ENCODE measurements around the gene APPL2.

Gene APPL2, protein sequence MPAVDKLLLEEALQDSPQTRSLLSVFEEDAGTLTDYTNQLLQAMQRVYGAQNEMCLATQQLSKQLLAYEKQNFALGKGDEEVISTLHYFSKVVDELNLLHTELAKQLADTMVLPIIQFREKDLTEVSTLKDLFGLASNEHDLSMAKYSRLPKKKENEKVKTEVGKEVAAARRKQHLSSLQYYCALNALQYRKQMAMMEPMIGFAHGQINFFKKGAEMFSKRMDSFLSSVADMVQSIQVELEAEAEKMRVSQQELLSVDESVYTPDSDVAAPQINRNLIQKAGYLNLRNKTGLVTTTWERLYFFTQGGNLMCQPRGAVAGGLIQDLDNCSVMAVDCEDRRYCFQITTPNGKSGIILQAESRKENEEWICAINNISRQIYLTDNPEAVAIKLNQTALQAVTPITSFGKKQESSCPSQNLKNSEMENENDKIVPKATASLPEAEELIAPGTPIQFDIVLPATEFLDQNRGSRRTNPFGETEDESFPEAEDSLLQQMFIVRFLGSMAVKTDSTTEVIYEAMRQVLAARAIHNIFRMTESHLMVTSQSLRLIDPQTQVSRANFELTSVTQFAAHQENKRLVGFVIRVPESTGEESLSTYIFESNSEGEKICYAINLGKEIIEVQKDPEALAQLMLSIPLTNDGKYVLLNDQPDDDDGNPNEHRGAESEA

DNA sequence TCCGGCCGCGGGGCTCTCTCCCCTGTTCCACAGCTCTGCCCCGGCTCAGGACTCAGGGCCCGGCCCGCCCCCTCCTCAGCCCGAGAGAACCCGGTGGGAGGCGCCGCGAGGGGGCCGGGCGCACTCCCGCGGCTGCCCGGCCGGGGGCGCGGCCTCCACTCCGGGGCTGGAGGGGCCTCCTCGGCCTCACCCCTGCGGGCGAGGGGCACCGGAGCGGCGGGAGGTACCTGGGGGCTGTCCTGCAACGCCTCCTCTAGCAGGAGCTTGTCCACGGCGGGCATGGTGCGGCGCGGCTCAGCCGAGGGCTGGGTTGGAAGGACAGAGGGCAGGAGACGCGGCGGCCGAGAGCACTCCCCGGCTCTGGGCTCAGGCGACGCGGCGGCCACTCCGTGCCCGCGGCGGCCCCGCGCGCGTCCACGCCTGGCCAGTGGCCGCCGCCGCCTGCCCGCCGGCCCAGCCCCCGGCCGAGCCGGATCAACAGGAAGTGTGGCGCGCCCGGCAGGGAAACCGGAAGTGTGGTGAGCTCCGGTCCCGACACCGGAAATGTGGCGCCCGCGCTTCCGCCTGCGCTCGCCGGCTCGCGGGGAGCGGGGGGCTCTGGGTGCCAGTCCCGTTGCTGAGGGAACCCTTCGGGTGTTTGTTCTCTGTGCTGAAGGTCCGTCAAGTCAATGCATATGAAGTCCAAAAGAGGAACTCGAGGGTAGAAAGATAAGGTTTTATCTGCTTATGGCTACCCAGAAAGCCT, at the start of gene APPL2:
Gene APPL2, minus strand, starts transcription at position 443 of the 745 bp plus-strand sequence. Its CDS starts 162 bp downstream, at position 281.
- peak; percentile 95 for DNase-seq (ENCODE audit: low spot score)

DNA sequence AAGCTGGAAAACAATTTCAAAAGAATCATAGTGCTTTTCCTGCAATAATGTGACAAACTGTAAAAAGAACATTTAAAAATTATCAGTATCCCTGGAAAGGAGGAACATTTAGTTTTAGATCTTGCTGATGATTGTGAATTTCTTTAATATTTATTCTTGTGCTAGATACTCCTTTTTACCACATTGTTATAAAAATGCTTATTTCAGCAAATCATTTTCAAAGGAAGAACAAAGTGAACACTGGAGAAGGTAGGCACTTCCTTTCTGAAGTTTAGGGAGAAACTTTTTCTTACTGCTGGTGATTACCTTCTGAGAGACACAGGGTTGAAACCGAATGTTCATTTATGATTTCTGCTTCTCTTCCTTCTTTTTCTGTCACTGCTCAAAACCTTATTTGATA, 49.4 kb upstream of the APPL2 start:
- DNase-seq (ENCODE audit: low spot score): no peak

GRCh38 chr12:105281694-105282049, 45.7 kb upstream of the APPL2 start:
- DNase-seq (ENCODE audit: low spot score): no peak

DNA sequence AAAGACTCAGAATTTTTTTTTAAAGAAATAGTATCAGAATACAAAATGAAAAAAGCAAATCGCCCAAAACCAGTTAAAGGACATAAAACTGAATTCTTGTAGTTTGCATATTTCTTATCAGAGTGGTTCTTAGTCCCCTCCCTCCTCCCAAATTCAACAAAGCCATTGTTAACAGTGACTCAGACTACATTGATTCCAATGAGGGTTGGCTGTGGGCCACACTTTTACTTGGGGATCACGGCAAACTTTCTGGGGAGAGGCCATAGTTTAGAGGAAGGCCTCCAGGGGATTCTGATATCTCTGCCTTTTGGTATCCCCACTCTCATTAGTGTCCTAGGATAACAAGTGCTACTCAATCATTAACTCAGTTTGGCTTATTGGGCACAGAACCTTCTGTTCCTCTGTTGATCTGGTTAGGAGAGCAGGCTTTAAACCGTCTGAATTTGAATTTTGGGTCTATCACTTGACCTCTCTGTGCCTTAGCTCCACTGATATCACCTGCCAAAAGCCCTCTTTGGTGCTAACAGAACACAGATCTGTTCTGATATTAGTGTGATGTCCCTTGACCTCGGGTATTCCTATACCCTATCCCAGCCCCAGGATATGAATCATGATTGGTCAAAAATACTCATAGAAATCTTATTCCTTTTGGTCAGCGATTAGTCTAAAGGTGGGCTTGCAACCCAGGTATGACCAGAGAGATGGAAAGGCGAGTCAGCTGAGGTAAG, 45.2 kb upstream of the APPL2 start:
- DNase-seq (ENCODE audit: low spot score): no peak

- peak; percentile 58 for DNase-seq (ENCODE audit: low spot score)
Observed at GRCh38 chr12:105279460-105280056, 43.6 kb upstream of the APPL2 start.

DNA sequence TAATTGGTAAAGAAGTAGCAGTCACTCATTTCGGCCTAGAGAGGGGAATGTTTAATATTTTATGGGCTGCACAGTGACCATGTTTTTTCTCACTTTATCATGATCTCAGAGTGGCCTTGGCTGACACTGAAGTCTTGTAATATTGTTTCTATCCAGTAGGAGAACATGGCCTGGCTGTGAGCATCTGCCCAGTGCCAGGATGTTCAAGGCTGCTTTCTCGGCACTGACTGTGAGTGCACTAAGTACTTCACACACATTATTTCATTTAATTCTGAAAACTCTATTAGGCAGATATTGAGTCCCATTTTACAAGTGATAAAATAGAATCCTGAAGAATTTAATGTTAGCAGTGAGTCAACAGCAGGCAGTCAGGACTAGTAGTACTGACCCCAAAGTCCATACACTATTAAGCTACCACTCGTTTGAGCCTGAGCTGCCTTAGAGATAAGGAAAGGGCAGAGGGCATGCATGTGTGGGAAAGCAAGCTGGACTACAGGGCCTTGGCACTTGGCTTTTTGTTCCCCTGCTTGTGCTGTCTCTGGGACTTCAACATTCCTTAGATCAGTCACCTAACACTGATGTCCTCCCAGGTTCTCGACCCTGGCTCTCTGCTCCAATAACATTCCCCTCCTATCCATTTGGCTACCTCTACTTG, 42.2 kb upstream of the APPL2 start:
- no peak for DNase-seq (ENCODE audit: low spot score)

- DNase-seq (ENCODE audit: low spot score): no peak
Observed at GRCh38 chr12:105275997-105276733, 40.2 kb upstream of the APPL2 start.

- no peak for DNase-seq (ENCODE audit: low spot score)
Observed at GRCh38 chr12:105274571-105274970, 38.6 kb upstream of the APPL2 start.

DNA sequence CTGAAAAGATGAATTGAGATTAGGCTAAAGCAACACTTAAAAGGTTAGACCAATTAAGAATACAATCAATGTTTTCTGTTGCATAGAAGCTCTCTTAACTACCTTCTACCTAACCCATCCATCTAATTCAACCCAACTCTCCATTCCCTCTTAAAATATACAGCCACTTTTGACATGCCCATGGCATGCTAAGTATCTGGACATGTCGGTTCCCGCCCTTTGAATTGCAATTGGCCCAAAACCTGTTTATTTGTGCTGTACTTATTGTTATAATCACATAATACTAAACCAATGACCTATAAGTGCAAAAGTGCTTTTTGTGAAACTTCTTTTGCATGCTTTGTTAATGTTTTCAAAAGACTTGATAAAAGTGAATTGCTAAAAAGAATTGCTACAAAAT, 37.6 kb upstream of the APPL2 start:
- DNase-seq (ENCODE audit: low spot score): no peak

DNA sequence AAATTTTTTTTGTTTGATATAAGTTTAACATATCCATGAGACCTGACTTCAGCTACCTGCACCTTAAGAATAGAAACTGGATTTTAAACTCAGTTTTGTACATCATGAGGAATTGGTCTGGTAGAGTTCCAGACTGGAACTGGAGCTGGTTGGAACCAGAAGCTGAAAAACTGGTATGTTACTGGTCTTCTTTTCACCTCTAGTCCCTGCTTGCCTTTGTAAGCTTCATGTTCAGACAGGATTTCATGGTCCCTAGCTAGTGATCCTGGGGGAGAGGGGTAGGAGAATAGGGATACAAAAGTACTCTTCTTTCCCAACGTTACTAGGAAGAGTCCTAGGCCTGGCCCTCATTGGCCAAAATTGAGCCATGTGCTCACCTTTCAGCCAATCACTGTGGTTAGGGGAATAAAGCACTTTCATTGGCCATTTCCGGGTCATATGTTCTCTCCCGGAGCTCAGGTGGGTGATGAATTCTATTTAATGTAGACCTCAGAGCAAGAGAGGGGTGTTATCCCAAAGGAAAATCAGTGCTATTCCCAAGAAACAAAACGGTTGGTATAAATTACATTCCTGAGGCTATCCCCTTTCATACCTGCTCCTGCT, 36.9 kb upstream of the APPL2 start:
- DNase-seq (ENCODE audit: low spot score): no peak

DNA sequence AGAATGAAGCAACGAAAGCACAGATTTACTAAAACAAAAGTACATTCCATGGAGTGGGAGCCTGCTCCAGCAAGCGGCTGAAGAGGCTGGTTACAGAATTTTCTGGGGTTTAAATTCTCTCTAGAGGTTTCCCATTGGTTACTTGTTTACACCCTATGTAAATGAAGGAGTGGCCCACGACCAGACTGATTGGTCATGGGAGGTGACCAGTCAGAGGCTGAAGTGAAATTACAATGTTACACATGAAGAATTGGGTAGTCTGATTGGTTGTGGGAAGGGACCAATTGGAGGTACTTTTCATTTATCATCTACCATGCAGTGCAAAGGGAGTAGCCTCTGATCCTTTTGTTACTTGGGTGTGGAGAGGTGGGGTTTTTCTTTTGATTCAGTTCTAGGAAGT, 36.2 kb upstream of the APPL2 start:
- no peak for DNase-seq (ENCODE audit: low spot score)

DNA sequence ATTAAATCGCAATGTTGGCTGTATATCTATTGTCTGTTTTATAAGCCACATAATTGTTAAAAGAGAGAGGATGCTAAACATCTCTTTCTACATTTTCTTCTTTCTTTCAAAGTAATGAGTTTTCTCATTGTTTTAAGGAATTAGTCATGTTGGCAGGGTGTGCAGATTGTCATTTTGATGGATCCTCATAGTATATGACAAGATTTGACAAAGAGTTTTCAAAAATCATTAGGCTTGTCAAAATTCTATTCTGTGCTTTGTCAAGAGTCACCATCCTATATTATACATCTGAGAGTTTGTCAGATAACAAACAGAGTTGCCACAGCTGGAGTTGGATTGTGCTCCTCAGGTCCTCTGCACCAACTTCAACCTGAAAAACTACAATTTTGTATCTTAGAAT, 35.4 kb upstream of the APPL2 start:
- no peak for DNase-seq (ENCODE audit: low spot score)

GRCh38 chr12:105270671-105271255, 34.8 kb upstream of the APPL2 start:
- no peak for DNase-seq (ENCODE audit: low spot score)

- DNase-seq (ENCODE audit: low spot score): no peak
Observed at GRCh38 chr12:105267711-105268110, 31.7 kb upstream of the APPL2 start.

DNA sequence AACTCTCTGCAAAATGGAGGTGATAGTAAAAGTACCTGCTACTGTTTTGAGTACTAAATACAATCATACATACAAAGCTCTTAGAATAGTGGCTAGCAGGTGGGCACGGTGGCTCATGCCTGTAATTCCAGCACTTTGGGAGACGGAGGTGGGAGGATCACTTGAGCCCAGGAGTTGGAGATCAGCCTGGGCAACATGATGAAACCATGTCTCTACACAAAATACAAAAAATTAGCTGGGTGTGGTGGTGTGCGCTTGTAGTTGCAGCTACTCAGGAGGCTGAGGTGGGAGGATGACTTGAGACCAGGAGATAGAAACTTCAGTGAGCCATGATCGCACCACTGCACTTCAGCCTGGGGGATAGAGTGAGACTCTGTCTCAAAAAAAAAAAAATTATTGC, 28.8 kb upstream of the APPL2 start:
- DNase-seq (ENCODE audit: low spot score): no peak

DNA sequence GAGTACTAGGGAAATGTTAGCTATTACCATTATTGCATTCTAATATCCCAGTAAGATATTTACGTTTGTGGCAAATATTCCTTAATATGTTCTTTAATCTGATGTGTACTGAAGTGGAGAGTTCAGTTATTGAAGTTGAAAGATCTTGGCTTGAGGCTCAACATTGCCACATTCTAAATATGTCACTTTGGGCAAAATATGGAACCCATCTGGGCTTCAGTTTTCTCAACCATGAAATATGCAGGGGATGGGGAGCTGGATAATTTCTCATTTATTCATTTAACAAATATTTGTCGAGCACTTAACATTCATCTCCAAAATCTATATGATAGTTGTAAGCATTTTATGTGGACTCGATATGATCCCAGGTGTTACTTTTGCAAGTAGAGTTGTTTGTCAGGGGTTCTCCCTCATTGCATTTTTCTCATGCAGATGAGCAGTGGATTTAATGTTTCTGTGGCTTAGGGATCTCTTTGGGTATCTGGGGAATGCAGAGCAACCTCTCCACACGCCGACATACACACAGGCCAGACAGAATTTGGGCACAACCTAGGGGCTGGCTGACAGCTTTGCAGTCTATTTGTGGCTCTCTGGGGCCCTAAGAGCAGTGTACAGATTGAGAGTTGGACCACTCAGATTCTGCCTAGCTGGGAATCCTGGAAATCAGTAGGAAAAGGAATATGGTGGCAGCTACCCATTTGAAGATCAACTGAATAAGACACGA, 26.6 kb upstream of the APPL2 start:
- DNase-seq (ENCODE audit: low spot score): no peak

DNA sequence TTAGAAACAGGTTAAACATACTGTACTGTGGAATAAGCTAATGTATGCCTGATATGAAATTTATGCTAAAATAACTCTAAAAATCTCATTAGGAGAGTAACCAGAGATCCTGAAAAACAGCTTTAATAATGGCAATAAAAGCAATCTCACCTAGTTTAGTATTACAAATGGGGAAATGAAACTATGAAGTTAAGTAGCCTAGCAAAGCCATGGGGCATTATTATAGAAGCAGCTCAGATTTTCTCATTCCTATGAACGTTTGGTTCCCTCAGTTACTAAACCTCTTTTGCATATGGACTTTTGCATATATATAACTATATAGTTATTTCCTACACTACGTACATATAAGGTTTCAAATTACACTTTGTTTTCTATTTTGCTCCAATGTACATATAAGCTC, 25.0 kb upstream of the APPL2 start:
- no peak for DNase-seq (ENCODE audit: low spot score)

DNA sequence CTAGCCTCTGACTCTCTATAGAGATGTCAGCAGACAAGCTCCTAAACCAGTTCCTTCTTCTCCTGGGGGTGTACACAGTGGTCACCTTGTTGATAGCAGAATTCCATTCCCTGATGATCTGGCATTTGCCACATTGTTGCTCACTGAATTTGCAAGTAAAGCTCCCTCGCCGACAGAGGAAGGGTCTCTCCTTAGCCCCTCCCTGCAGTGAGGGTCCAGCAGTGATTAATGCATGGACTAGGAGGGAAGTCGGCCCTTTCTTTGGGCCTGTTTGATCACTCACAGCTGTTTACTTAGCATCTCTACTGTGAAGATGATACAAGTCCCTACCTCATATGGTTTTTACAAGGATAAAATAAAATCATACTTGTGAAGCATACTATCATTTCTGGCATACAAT, 23.3 kb upstream of the APPL2 start:
- peak; percentile 15 for DNase-seq (ENCODE audit: low spot score)

DNA sequence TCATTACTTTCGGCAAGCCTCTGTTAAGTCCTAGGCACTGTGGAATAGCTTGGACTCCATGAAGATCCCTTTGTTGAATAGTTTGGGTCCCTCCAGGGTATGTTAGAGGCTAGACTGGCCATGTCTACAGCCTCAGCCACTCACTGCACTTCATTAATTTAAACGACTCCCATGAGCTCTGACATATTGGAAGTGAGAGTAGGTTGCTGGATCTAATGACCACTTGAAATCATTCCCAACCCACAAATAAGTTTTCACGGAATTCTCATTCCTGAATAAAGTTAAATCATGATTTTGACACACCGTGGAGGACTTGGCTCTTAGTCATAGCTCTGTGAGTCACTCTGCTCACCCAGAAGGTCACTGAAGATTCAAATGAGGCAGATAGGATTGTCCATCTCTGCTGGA, 21.4 kb upstream of the APPL2 start:
- DNase-seq (ENCODE audit: low spot score): no peak

Measured in ecto neural progenitor cell (in vitro differentiated cells).